ENCODE measurements around the gene HJURP. TPM values are rescaled to one million over a fixed set of nuclear protein-coding genes. Genes with fewer than 3 reads are reported as not detected.

HJURP gene
- total RNA-seq, 1 donor from 2014 or later: under 0.01 TPM

DNA sequence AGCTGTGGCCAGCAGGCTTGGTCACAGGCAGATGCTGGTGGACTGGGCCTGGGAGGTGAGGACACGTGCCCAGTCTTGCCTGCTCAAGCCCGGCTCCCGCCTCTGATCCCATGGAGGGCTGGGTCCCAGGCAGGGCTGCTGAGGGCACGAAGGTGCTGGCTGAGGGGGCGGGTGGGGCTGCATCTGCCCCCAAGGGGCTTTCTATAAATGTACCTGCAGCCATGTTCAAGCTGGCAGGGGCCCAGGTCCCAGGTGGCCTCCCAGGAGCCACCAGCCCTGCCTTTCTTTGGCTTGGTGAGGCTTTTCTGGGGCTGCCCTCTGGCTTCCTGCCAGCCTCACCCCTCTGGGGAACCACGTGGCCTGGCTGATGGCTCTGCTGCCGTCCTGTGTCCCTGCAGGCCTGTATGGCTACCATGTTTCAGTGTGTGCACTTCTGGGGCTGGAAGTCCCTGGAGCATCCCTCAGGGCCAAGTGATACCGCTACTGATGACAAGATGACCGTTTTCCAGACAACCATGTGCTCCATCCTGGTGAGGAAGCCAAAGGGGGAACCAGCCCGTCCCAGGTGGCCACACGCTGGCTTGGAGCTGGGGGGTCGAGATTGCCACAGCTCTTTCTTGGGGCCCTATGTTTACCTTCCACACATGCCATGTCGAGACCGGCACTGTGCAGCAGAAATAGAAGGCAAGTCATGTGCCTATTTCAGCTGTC is 23.2 kb downstream of the HJURP start:
- no peak for FAIRE-seq
- Histone ChIP-seq H3K27me3 (ENCODE audit: control insufficient read depth, insufficient read depth, low read length) (no peaks in the 10 kb centered on the region), H3K4me3 (ENCODE audit: low read depth, low read length) (no peak overlapping the region), H3K36me3 (ENCODE audit: control insufficient read depth, insufficient read depth, low read length) (no peaks in the 10 kb centered on the region)
- DNase-seq (ENCODE audit: low read depth): peak; percentile 34
- TF ChIP-seq, protein P1, sequence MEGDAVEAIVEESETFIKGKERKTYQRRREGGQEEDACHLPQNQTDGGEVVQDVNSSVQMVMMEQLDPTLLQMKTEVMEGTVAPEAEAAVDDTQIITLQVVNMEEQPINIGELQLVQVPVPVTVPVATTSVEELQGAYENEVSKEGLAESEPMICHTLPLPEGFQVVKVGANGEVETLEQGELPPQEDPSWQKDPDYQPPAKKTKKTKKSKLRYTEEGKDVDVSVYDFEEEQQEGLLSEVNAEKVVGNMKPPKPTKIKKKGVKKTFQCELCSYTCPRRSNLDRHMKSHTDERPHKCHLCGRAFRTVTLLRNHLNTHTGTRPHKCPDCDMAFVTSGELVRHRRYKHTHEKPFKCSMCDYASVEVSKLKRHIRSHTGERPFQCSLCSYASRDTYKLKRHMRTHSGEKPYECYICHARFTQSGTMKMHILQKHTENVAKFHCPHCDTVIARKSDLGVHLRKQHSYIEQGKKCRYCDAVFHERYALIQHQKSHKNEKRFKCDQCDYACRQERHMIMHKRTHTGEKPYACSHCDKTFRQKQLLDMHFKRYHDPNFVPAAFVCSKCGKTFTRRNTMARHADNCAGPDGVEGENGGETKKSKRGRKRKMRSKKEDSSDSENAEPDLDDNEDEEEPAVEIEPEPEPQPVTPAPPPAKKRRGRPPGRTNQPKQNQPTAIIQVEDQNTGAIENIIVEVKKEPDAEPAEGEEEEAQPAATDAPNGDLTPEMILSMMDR (IDR thresholded peaks at IDR 0.05; ENCODE audit: insufficient read depth, low read length, severe bottlenecking): no peak

DNA sequence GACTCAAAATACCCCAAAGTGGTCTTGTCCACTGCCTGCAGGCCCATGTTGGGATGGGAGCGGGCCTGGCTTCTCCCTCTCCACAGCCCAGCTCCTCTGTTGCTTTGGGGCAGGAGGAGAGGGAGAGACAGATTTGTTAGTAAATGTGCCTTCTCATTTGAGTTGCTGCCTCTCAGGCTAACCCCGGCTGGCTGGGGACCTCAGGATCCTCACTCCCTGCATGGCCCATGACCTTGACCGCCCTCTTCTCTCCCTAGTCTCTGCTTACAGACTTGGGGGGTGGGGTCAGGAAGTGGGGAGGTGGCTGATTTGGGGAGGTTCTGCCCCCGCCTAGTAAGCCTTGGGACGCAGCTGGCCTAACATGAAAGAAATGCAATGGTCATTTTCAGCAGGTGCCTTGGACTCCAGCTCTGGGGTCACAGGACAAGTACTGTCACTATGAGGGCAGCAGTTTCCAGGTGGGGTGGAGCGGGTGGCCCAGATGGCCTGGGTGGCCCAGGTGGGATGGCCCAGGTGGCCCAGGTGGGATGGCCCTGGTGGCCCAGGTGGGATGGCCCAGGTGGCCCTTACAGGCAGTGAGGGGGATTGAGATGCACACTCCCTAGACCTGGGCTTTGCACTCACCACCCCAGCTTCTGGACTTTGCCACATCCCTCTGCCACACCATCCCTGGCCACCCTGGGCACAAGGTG is 24.1 kb downstream of the HJURP start:
- no peak for FAIRE-seq
- no peak overlapping the region for H3K4me3 ChIP-seq (ENCODE audit: low read depth, low read length)
- TF ChIP-seq, protein P1 (IDR thresholded peaks at IDR 0.05; ENCODE audit: insufficient read depth, low read length, severe bottlenecking): no peak
- no peaks in the 10 kb centered on the region for H3K27me3 ChIP-seq (ENCODE audit: control insufficient read depth, insufficient read depth, low read length)
- H3K36me3 ChIP-seq (ENCODE audit: control insufficient read depth, insufficient read depth, low read length): no peaks in the 10 kb centered on the region
- no peak for DNase-seq (ENCODE audit: low read depth)

DNA sequence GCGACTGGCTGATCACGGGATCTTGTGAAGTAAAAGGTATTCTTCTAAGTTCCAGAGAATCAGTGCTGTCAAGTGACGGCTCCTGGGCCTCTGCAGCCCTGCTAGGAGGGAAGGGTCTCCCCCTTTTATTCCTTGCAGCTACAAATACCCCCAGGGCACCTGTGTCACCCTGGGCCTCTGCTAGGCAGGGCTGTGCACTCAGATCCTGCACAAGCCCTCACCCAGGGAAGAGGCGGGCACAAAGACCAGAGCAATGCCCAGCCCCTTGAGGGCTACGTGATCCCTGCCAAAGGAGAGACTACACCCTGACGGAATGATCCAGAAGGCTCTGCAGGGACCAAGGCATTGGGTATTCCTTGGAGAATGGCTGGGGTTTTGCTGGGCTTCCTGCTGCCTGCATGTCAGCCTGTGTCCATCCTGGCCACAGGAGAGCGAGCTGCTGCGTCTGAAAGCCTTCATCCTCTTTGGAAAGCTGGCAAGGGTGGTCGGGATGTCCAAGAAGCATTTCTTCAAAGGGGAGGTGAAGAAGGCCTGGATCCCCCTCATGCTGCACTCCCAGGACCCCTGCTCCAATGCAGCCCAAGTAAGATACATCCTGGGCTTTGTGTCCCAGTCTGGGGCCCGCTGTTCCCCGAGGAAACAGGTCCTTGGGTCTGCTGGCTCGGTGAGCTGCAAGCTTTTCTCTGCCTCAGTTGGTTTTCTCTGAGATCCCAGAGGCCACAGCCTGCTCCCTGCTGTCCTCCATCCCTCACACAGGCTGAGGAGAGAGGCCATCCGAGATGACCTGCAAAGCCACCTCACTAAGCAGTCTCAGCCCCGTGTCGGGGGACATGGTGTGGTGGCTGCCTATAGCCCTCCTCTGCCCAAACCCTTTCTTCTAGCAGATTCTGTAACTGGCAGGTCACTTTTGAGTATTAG is 24.9 kb downstream of the HJURP start:
- H3K27me3 ChIP-seq (ENCODE audit: control insufficient read depth, insufficient read depth, low read length): no peaks in the 10 kb centered on the region
- FAIRE-seq (no peak), DNase-seq (ENCODE audit: low read depth) (no peak)
- TF ChIP-seq, protein P1 (IDR thresholded peaks at IDR 0.05; ENCODE audit: insufficient read depth, low read length, severe bottlenecking): no peak
- no peak overlapping the region for H3K4me3 ChIP-seq (ENCODE audit: low read depth, low read length)
- no peaks in the 10 kb centered on the region for H3K36me3 ChIP-seq (ENCODE audit: control insufficient read depth, insufficient read depth, low read length)

DNA sequence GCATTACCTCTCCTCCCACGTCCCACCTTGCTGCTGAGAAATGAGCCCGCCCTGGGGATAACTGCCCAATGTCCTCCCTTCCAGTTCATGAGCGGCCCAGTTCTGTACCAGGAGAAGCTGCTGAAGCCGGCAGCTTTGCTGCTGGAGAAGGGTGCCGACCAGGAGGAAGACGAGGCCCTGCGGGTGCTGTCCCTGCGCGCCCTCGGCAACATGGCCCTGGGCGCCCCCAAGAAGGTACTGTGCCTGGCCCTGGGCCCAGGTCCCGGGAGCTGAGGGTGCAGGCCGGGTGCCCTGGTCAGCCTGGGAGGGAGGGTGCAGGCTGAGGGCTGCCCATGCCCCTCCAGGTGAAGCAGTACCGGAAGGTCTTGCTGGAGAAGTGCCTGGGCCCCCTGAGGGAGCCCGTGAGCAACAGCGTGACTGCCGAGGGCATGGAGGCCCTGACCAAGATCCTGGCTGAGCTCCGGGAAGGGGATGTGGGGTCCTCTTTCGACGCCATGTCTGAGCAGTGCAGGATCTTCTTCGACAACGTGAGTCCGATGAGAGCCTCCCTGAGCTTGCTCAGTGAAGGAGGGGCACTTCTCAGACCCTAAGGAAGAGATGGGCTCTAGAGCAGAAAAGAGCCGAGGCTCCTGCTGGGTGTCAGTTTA is 25.7 kb downstream of the HJURP start:
- DNase-seq (ENCODE audit: low read depth): no peak
- TF ChIP-seq, protein P1 (IDR thresholded peaks at IDR 0.05; ENCODE audit: insufficient read depth, low read length, severe bottlenecking): no peak
- Histone ChIP-seq H3K27me3 (ENCODE audit: control insufficient read depth, insufficient read depth, low read length) (no peaks in the 10 kb centered on the region), H3K36me3 (ENCODE audit: control insufficient read depth, insufficient read depth, low read length) (no peaks in the 10 kb centered on the region), H3K4me3 (ENCODE audit: low read depth, low read length) (no peak overlapping the region)
- FAIRE-seq: no peak

DNA sequence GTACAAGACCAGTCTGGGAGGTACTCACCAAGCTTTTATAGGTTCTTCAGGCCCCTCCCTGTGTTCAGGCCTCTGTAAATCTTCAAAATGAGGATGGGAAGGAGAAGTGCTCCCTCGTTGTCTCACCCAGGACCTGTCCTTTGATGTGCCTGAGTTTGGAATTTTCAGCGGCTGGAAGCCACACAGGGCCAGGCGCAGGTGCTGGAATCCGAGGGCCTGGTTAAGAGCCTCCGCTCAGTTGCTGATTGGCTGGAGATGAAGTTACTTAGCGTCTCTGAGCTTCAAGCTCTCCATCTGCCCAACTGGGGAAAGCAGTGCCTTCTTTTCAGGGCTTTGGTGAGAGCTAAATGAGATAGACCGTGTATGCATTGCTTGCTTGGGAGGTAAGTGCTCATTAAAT is 30.0 kb downstream of the HJURP start:
- Histone ChIP-seq H3K36me3 (ENCODE audit: control insufficient read depth, insufficient read depth, low read length) (no peaks in the 10 kb centered on the region), H3K4me3 (ENCODE audit: low read depth, low read length) (no peak overlapping the region), H3K27me3 (ENCODE audit: control insufficient read depth, insufficient read depth, low read length) (no peaks in the 10 kb centered on the region)
- TF ChIP-seq, protein P1 (IDR thresholded peaks at IDR 0.05; ENCODE audit: insufficient read depth, low read length, severe bottlenecking): no peak
- FAIRE-seq: no peak
- no peak for DNase-seq (ENCODE audit: low read depth)
